Activated CD4-positive, alpha-beta T cell treated with anti-CD3 and anti-CD28 coated beads, Interleukin-2, amount 50 U/mL, for 24 hours (primary cell): ENCODE measurements around the gene CD99L2.

Experiments
- DNase-seq, 2 donors: peaks; one replicate each; pipeline ENCODE4 v3.0.0-alpha.2; 2020; ENCODE audit warnings: low read depth in 1 of 2, low spot score in 1 of 2

CD99L2 gene

GRCh38 chrX:150806827-150807226 lies 91.6 kb downstream of the CD99L2 start:
- DNase-seq = no peak

GRCh38 chrX:150805736-150806135 lies 92.7 kb downstream of the CD99L2 start:
- no peak for DNase-seq

- DNase-seq = no peak
Observed at GRCh38 chrX:150792949-150793527, 105.4 kb downstream of the CD99L2 start.

- no peak for DNase-seq
Observed at GRCh38 chrX:150790021-150790420, 108.4 kb downstream of the CD99L2 start.

- DNase-seq = no peak
Observed at GRCh38 chrX:150781677-150782076, 116.8 kb downstream of the CD99L2 start.

GRCh38 chrX:150779385-150779784 lies 119.1 kb downstream of the CD99L2 start:
- no peak for DNase-seq

- DNase-seq = no peak
Observed at GRCh38 chrX:150777328-150777992, 121.0 kb downstream of the CD99L2 start.

GRCh38 chrX:150775569-150776350 lies 122.7 kb downstream of the CD99L2 start:
- DNase-seq = no peak

- DNase-seq = no peak
Observed at GRCh38 chrX:150774798-150775568, 123.5 kb downstream of the CD99L2 start.

GRCh38 chrX:150773634-150774033 lies 124.8 kb downstream of the CD99L2 start:
- no peak for DNase-seq

- DNase-seq = no peak
Observed at GRCh38 chrX:150773117-150773516, 125.4 kb downstream of the CD99L2 start.

- peak; percentile 69 to 70 for DNase-seq
Observed at GRCh38 chrX:150772150-150772970, 126.1 kb downstream of the CD99L2 start.

- no peak for DNase-seq
Observed at GRCh38 chrX:150771116-150771515, 127.4 kb downstream of the CD99L2 start.

GRCh38 chrX:150770623-150771022 lies 127.8 kb downstream of the CD99L2 start:
- no peak for DNase-seq

- no peak for DNase-seq
Observed at GRCh38 chrX:150769408-150769807, 129.1 kb downstream of the CD99L2 start.

- DNase-seq = no peak
Observed at GRCh38 chrX:150768580-150769190, 129.8 kb downstream of the CD99L2 start.

GRCh38 chrX:150768132-150768485 lies 130.4 kb downstream of the CD99L2 start:
- DNase-seq = no peak

GRCh38 chrX:150767475-150768131 lies 130.9 kb downstream of the CD99L2 start:
- DNase-seq = no peak

GRCh38 chrX:150767045-150767395 lies 131.4 kb downstream of the CD99L2 start:
- DNase-seq = no peak
